NB4 (cell line): ENCODE data around the gene SRRM2.

Experiments used
- DNase-seq: peaks from one replicate; pipeline ENCODE4 v3.0.0; 2010; ENCODE audit warnings: low read depth
- H3K4me3 ChIP-seq: one replicate; pipeline ENCODE4 v1.5.1; 2011; ENCODE audit warnings: mild to moderate bottlenecking, low read depth, low read length, moderate library complexity
- CTCF ChIP-seq: IDR thresholded peaks from one replicate; pipeline ENCODE4 v1.5.1; 2012; ENCODE audit warnings: low read depth, low read length
- MAX ChIP-seq: IDR thresholded peaks from 2 replicates; pipeline ENCODE4 v1.6.1; 2011; ENCODE audit warnings: low read depth, low read length
- MYC ChIP-seq: IDR thresholded peaks from 2 replicates; pipeline ENCODE4 v1.6.1; 2011; ENCODE audit warnings: low read depth, low read length
- POLR2A ChIP-seq: IDR thresholded peaks from 2 replicates; pipeline ENCODE4 v1.6.1; 2011; ENCODE audit warnings: mild to moderate bottlenecking; ENCODE audit not compliant: insufficient read length; ENCODE audit errors: extremely low read depth

The SRRM2 gene

GRCh38 chr16:2799205-2799858 lies 46.9 kb downstream of the SRRM2 start:
- DNase-seq, result no peak
- TF ChIP-seq POLR2A, result no peak
- TF ChIP-seq CTCF, result no peak
- H3K4me3 ChIP-seq, result no peak overlapping the region

- DNase-seq, result no peak
- no peak for TF ChIP-seq MYC
- no peak for TF ChIP-seq MAX
- TF ChIP-seq CTCF, result no peak
- no peak for TF ChIP-seq POLR2A
- no peak overlapping the region for H3K4me3 ChIP-seq
Observed at GRCh38 chr16:2799859-2800226, 47.4 kb downstream of the SRRM2 start.

GRCh38 chr16:2803545-2804195 lies 51.2 kb downstream of the SRRM2 start:
- TF ChIP-seq MYC, result no peak
- no peak for TF ChIP-seq MAX
- no peak for TF ChIP-seq CTCF
- TF ChIP-seq POLR2A, result no peak
- DNase-seq, result no peak
- H3K4me3 ChIP-seq, result no peak overlapping the region

- DNase-seq, result no peak
- TF ChIP-seq MYC (no peak), CTCF (no peak), POLR2A (no peak), MAX (no peak)
- no peak overlapping the region for H3K4me3 ChIP-seq
Observed at GRCh38 chr16:2804728-2805127, 52.3 kb downstream of the SRRM2 start.

- TF ChIP-seq MAX, result no peak
- no peak for TF ChIP-seq POLR2A
- TF ChIP-seq MYC, result no peak
- no peak for TF ChIP-seq CTCF
- no peak overlapping the region for H3K4me3 ChIP-seq
- DNase-seq, result no peak
Observed at GRCh38 chr16:2806286-2806685, 53.8 kb downstream of the SRRM2 start.
